DMS153 treated with DMSO at 0.1 percent for 48 hours (cell line): ENCODE measurements around the gene IQCH.

Experiments
- DNase-seq: peaks from one replicate; lab custom pipeline; 2025; ENCODE audit not compliant: unreplicated experiment; lab: John Stamatoyannopoulos, UW

Gene IQCH

DNA sequence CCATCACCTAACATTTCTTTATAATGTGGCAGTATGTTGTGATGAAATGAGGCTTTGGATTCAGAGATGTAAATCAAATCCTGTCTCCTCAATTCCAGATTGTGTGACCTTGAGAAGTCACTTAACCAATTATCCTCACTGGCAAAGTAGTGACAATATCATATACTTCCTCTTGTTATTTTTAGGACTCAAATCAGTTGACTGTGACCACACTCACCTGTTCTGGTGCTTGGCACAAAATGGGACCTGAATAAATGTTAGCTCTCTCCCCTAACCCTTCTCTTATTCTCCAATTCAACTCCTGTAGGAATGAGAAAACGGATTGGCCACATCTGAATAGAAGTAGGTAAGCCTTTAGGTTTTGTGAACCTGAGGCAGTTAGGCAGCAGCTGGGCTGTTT is 42.1 kb downstream of the IQCH start:
- no peak for DNase-seq

GRCh38 chr15:67300266-67301025 is 45.9 kb downstream of the IQCH start:
- DNase-seq: no peak

- DNase-seq: peak; percentile 23
Observed at GRCh38 chr15:67303490-67304363, 49.1 kb downstream of the IQCH start.

DNA sequence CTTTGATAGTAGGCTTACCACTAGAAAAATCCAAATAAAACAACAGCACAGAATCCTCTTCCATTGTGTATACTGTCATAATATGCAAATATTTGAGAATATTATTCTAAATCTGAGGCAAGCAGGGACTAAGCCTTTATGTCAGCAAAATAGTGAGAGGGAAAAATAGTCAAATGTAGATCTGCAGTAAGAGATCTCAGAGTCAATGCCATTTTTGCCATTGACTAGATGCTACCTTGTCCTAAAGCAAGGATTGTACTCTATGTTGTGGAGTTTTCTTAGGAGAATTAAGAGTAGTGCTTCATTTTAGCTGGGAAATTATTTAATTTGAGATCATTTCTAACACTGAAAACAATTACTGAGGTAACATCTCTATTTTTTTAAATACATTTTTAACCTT is 50.2 kb downstream of the IQCH start:
- no peak for DNase-seq

GRCh38 chr15:67305506-67305905 is 50.9 kb downstream of the IQCH start:
- DNase-seq: no peak

- no peak for DNase-seq
Observed at GRCh38 chr15:67307156-67307555, 52.6 kb downstream of the IQCH start.

- DNase-seq: no peak
Observed at GRCh38 chr15:67307889-67308597, 53.5 kb downstream of the IQCH start.

DNA sequence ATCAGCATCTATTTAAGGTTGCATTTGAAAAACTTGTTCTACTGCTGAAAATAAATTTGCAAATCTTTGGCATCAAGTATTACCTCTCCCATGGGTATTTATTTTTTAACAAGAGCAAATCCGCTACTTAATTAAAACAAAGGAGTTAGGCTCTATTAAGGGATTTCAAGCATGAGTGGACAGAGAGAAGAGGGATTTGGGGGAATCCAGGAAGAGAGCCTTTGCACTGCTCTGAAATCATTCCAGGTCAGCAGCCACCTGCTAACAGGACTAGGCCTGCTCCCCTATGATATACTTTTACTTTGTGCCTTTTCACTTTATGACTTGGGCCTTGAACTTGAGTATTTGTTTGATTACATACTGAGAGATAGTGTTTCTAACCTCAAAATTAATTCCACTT is 57.1 kb downstream of the IQCH start:
- no peak for DNase-seq

- no peak for DNase-seq
Observed at GRCh38 chr15:67319961-67320360, 65.4 kb downstream of the IQCH start.

DNA sequence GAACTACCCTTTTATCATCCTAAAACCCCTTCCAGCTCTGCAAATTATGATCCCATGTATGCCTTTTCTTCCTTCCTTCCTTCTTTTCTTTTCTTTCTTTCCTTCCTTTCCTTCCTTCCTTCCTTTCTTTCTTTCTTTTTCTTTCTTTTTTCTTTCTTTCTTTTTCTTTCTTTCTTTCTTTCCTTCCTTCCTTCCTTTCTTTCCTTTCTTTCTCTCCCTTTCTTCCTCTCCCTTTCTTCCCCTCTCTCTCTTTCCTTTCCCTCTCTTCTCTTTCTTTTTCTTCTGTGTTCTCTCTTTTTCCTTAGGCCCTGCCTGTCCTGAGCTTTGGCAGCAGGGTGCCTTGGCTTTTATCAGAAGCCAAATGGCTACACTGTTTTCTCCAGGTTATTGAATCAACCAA is 66.8 kb downstream of the IQCH start:
- no peak for DNase-seq

GRCh38 chr15:67322481-67322880 is 67.9 kb downstream of the IQCH start:
- DNase-seq: no peak

GRCh38 chr15:67327312-67327711 is 72.7 kb downstream of the IQCH start:
- DNase-seq: no peak

DNA sequence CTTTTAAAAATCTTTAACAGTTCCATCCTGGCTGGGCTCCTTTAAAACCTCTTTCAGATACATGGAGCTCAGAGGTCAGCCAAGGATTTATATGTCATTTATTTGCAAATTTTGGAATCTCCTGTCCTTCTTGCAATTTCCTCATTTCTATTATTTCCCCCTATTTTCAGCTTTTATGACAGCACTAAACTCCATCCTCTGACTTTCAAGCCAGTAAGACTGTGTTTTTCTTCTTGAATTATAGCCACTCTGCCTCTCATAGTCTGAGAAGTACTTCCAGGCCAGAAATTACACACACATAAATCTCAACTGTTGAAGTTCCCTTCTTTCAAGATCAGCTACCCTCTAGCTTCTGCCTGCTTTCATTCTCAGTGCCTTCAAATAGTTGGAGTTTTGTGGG is 73.2 kb downstream of the IQCH start:
- no peak for DNase-seq

- no peak for DNase-seq
Observed at GRCh38 chr15:67329984-67330733, 75.6 kb downstream of the IQCH start.

- DNase-seq: no peak
Observed at GRCh38 chr15:67331676-67332075, 77.1 kb downstream of the IQCH start.

DNA sequence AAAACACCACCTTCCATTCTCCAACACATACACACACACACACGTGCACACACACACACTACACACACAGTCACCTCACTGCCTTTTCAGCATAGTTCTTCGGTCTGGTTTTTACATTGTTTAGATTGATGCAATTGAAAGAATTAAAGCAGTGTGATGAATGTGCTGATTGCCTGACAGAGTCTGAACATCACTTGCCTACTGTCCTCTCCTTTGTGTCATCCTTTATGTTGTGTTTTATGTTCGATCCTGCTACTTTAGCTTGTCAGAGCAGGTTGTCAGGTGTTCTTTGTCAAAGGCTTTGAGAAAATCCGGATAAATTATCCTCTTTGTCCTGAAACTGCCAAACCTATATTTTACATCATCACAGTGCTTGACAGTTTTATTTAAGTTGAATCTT is 80.4 kb downstream of the IQCH start:
- no peak for DNase-seq

DNA sequence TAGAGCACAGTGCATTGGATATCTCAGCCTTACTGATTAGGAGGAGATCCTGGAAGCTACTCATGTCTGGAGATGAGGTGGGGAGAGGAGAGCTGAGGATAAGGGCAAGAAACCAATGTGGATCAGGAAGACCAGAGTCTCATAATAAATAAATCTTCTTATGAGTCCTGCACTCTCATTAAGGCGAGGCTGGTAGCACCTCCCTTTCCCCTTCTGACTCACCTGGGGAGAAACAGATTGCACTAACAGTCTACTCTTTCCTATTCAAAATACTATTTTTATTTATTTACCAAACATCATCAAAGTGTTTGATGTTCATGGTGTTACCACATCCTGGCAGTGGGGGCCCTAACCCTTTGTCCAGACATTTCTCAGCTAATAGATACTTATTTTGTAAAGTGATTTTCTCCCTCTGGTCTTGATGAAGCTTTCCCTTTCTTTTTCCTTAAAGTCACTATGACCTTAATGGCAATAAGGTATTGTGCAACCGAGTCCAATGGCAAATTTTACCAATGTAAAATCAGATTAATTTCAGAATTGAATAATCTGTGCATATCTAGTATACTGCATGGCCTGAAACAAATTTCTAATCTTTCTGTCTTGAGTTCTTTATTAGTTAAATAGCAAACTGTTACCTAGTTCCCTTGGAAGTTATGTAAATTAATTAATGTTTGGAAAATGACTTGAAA is 81.1 kb downstream of the IQCH start:
- DNase-seq: no peak

DNA sequence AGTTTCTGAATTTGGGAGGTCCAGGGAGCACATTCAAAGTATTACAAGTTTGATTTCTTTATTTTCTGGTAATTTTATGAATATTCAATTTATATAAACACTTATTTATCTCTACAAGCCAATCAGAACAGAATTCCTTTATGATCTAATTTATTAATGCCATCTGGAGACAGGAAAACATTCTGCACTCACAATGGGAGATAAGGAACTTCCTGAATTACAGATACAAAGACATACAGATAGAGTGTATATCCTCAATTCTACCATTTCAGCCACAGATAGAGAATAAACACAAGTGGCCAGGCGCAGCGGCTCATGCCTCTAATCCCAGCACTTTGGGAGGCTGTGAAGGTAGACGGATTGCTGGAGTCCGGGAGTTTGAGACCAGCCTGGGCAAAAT is 86.0 kb downstream of the IQCH start:
- no peak for DNase-seq

DNA sequence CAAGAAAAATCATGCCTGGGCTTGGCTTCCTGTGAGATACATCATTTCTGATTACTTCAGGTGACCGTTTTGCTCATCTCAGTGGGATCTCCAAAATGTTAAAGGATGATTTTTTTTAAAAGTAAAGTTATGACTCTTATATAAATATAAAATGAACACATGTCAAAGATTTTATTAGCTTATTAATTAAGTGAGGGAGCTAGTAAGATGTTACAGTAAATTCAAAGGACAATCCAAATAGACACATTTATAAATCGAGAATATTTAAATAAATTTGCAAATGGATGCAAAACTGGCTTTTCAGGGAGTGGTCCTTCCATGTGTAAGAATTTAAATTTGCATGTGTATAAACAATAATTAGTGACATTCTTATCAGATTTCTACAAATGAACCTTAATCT is 87.0 kb downstream of the IQCH start:
- DNase-seq: no peak

- DNase-seq: no peak
Observed at GRCh38 chr15:67343206-67343605, 88.6 kb downstream of the IQCH start.
